K562 (cell line): Measurements from ENCODE around the gene CBY2.
"Not testable (repeated sequence)": the region's sequence is repeated elsewhere in the genome, so short reads cannot be mapped to it uniquely, and the experiment has no call there.

Experiments used
- CBX3 ChIP-seq, 2 experiments: IDR thresholded peaks; 1 replicate in 1 of 2; 2 replicates in 1 of 2; pipeline ENCODE4 v1.6.1; 2012; ENCODE audit warnings: inconsistent platforms in 2 of 2, low read length in 2 of 2, borderline replicate concordance in 1 of 2, control low read depth in 1 of 2
- CC2D1A ChIP-seq: fragments of 450-650 bp; IDR thresholded peaks from 2 replicates; pipeline ENCODE4 v1.6.1; 2017; ENCODE audit warnings: mild to moderate bottlenecking
- CTCF ChIP-seq, 3 experiments: IDR thresholded peaks in 2 of 3; conservative IDR thresholded peaks in 1 of 3; 2 replicates each; pipeline ENCODE4 v1.5.1; 2011 to 2012; ENCODE audit warnings: low read length in 3 of 3, mild to moderate bottlenecking in 3 of 3, control low read depth in 2 of 3, improper control_type of control experiment in 1 of 3, inconsistent platforms in 1 of 3, low read depth in 1 of 3, mixed read lengths in 1 of 3, moderate library complexity in 1 of 3; ENCODE audit not compliant: insufficient read depth in 2 of 3
- ETV6 ChIP-seq, 3 experiments: fragments of 150-350 bp in 1 of 3; sonication (generic) in 1 of 3; formaldehyde crosslinking in 1 of 3; IDR thresholded peaks; 2 replicates each; pipeline versions ENCODE4 v1.6.1 to v1.8.0; 2014 to 2022; ENCODE audit warnings: borderline replicate concordance in 2 of 3, low read depth in 2 of 3, antibody characterized with exemption in 1 of 3, low read length in 1 of 3, mild to moderate bottlenecking in 1 of 3, missing genetic modification reagents in 1 of 3
- FOXA1 ChIP-seq: fragments of 450-650 bp; IDR thresholded peaks from 2 replicates; pipeline ENCODE4 v1.6.1; 2016; ENCODE audit warnings: mild to moderate bottlenecking, borderline replicate concordance
- NBN ChIP-seq: fragments of 450-650 bp; IDR thresholded peaks from 2 replicates; pipeline ENCODE4 v1.6.1; 2016; ENCODE audit warnings: low read depth, mild to moderate bottlenecking
- POLR2A ChIP-seq: fragments of 450-650 bp; conservative IDR thresholded peaks from 2 replicates; pipeline ENCODE4 v1.6.1; 2016
- RB1 ChIP-seq: fragments of 450-650 bp; IDR thresholded peaks from 2 replicates; pipeline ENCODE4 v1.6.1; 2017; ENCODE audit warnings: low read depth, mild to moderate bottlenecking
- TCF7 ChIP-seq: sonication (generic); IDR thresholded peaks from 2 replicates; pipeline ENCODE4 v1.6.1; 2016; ENCODE audit warnings: antibody characterized with exemption, borderline replicate concordance
- XRCC5 ChIP-seq: fragments of 200-400 bp; formaldehyde crosslinking; IDR thresholded peaks from 2 replicates; pipeline ENCODE4 v1.6.1; 2017; ENCODE audit warnings: low read depth, mild to moderate bottlenecking, low read length
- YY1 ChIP-seq, 3 experiments: IDR thresholded peaks; 2 replicates each; pipeline ENCODE4 v1.6.1; 2011; ENCODE audit warnings: low read length in 2 of 3, mild to moderate bottlenecking in 2 of 3, moderate library complexity in 2 of 3, borderline replicate concordance in 1 of 3, control low read depth in 1 of 3, low read depth in 1 of 3; ENCODE audit not compliant: insufficient read depth in 3 of 3, insufficient replicate concordance in 2 of 3, control insufficient read depth in 1 of 3, insufficient read length in 1 of 3; ENCODE audit errors: extremely low read depth in 1 of 3
- ZZZ3 ChIP-seq: fragments of 450-650 bp; IDR thresholded peaks from 2 replicates; pipeline ENCODE4 v1.6.1; 2016; ENCODE audit warnings: antibody characterized with exemption, mild to moderate bottlenecking, moderate library complexity
- TF ChIP-seq, protein P1 (sequence below): fragments of 450-650 bp; formaldehyde crosslinking; IDR thresholded peaks from 2 replicates; pipeline ENCODE4 v1.4.0; 2022; ENCODE audit warnings: missing genetic modification characterization
- TF ChIP-seq, protein P2 (sequence below): sonication (generic); formaldehyde crosslinking; IDR thresholded peaks from 2 replicates; pipeline ENCODE4 v1.8.0; 2022; ENCODE audit warnings: mild to moderate bottlenecking, missing genetic modification reagents

DNA sequence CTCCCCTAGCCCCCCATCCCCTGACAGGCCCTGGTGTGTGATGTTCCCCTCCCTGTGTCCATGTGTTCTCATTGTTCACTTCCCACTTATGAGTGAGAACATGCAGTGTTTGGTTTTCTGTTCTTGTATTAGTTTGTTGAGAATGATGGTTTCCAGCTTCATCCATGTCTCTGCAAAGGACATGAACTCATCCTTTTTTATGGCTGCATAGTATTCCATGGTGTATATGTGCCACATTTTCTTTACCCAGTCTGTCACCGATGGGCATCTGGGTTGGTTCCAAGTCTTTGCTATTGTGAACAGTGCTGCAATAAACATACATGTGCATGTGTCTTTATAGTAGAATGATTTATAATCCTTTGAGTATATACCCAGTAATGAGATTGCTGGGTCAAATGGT lies 39.2 kb upstream of the CBY2 start:
- TF ChIP-seq NBN; CTCF (IDR thresholded peaks at IDR 0.05 in 2 of 3, conservative IDR thresholded peaks at IDR 0.05 in 1 of 3; ENCODE audit: insufficient read depth in 2 of 3, low read depth in 1 of 3, low read length in 3 of 3); POLR2A; CC2D1A; YY1 (IDR thresholded peaks at IDR 0.05; ENCODE audit: borderline replicate concordance in 1 of 3, control insufficient read depth in 1 of 3, extremely low read depth in 1 of 3, insufficient read depth in 3 of 3, insufficient read length in 1 of 3, insufficient replicate concordance in 2 of 3, low read depth in 1 of 3, low read length in 2 of 3); RB1; ETV6 (IDR thresholded peaks at IDR 0.05; ENCODE audit: borderline replicate concordance in 1 of 2, low read depth in 2 of 2, low read length in 1 of 2); ETV6 (CRISPR knock-in tag; IDR thresholded peaks at IDR 0.05; ENCODE audit: borderline replicate concordance); FOXA1; XRCC5; TCF7; ZZZ3; CBX3 (IDR thresholded peaks at IDR 0.05; ENCODE audit: borderline replicate concordance in 1 of 2, low read length in 2 of 2): not testable (repeated sequence)
- TF ChIP-seq, protein P1, sequence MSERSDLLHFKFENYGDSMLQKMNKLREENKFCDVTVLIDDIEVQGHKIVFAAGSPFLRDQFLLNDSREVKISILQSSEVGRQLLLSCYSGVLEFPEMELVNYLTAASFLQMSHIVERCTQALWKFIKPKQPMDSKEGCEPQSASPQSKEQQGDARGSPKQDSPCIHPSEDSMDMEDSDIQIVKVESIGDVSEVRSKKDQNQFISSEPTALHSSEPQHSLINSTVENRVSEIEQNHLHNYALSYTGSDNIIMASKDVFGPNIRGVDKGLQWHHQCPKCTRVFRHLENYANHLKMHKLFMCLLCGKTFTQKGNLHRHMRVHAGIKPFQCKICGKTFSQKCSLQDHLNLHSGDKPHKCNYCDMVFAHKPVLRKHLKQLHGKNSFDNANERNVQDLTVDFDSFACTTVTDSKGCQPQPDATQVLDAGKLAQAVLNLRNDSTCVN (CRISPR knock-in tag) = not testable (repeated sequence)
- TF ChIP-seq, protein P2, sequence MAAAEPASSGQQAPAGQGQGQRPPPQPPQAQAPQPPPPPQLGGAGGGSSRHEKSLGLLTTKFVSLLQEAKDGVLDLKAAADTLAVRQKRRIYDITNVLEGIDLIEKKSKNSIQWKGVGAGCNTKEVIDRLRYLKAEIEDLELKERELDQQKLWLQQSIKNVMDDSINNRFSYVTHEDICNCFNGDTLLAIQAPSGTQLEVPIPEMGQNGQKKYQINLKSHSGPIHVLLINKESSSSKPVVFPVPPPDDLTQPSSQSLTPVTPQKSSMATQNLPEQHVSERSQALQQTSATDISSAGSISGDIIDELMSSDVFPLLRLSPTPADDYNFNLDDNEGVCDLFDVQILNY (CRISPR knock-in tag) = not testable (repeated sequence)
